Activated CD8-positive, alpha-beta memory T cell treated with anti-CD3 and anti-CD28 coated beads, Interleukin-2, amount 10 ng/mL, durations not matched to agents 7 days and 5 days (primary cell): ENCODE measurements around the gene KLHL11. TPM values are rescaled to one million over a fixed set of nuclear protein-coding genes. Genes with fewer than 3 reads are reported as not detected.
"Not testable (repeated sequence)": the region's sequence is repeated elsewhere in the genome, so short reads cannot be mapped to it uniquely, and the experiment has no call there.

Experiments
- ATAC-seq: fragments of 150-1000 bp; cut with Tn5 transposase; one replicate; pipeline ENCODE4 v1.10.0; 2021; ENCODE audit warnings: moderate library complexity
- CTCF ChIA-PET: fragments of 350-600 bp; sonication (Branson Sonifier 250); formaldehyde crosslinking; loops from one replicate; lab custom pipeline; 2021; ENCODE audit warnings: antibody characterized with exemption; lab: Charles Lee
- DNase-seq: peaks from one replicate; pipeline ENCODE4 v3.0.0-alpha.2; 2020
- H3K27ac Mint-ChIP-seq: one replicate; pipeline ENCODE4 v1.8.0; 2021; ENCODE audit warnings: mild to moderate bottlenecking, mixed read lengths
- H3K27me3 Mint-ChIP-seq: one replicate; pipeline ENCODE4 v1.8.0; 2021; ENCODE audit warnings: mixed read lengths
- H3K36me3 Mint-ChIP-seq: one replicate; pipeline ENCODE4 v1.8.0; 2021; ENCODE audit warnings: mild to moderate bottlenecking, mixed read lengths
- H3K4me1 Mint-ChIP-seq: one replicate; pipeline ENCODE4 v1.8.0; 2021; ENCODE audit warnings: mixed read lengths
- H3K4me3 Mint-ChIP-seq: one replicate; pipeline ENCODE4 v1.8.0; 2021; ENCODE audit warnings: mild to moderate bottlenecking, moderate library complexity, mixed read lengths
- H3K9me3 Mint-ChIP-seq: one replicate; pipeline ENCODE4 v1.8.0; 2022; ENCODE audit warnings: low read depth, mixed read lengths
- total RNA-seq, 2 experiments: library from RNA; stranded (reverse); gene quantifications; one replicate each; pipeline ENCODE4 v1.2.3, GENCODE V29; 2021

The KLHL11 gene
- total RNA-seq, 2 experiments from 2014 or later, result 14.4 to 16.4 TPM

DNA sequence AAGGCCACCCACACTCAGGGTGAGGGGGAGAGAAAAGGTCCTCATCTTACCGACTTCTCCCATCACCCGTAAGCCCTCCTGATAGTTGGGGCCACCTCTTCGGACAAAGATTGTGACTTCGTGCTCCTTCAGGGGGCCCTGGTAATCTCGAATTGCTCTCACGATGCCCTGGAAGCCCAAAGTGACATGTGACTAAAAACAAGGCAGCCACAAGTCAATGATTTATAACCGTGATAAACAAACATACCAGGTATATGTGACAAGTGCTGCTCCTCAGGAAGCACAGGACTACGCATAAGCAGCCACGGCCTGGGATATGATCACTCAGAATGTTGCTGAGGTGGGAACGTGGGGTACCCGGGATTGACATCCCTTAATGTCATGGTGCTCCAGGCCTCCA is 36.4 kb upstream of the KLHL11 start:
- ATAC-seq (no peak), DNase-seq (no peak)
- no peaks in the 10 kb centered on the region for H3K9me3 Mint-ChIP-seq
- CTCF ChIA-PET, result no interaction called here
- H3K36me3 Mint-ChIP-seq, result peaks cover 43% of the 10 kb centered on the region
- H3K27me3 Mint-ChIP-seq, result no peaks in the 10 kb centered on the region
- H3K4me1 Mint-ChIP-seq, result no peaks in the 10 kb centered on the region
- H3K27ac Mint-ChIP-seq, result no peak overlapping the region
- H3K4me3 Mint-ChIP-seq, result no peak overlapping the region

- no peaks in the 10 kb centered on the region for H3K9me3 Mint-ChIP-seq
- H3K27ac Mint-ChIP-seq, result no peak overlapping the region
- no peak overlapping the region for H3K4me3 Mint-ChIP-seq
- H3K36me3 Mint-ChIP-seq, result peaks cover 51% of the 10 kb centered on the region
- DNase-seq (no peak), ATAC-seq (no peak)
- no peaks in the 10 kb centered on the region for H3K27me3 Mint-ChIP-seq
- H3K4me1 Mint-ChIP-seq, result no peaks in the 10 kb centered on the region
- CTCF ChIA-PET, result no interaction called here
Observed at GRCh38 chr17:41896726-41897125, 31.5 kb upstream of the KLHL11 start.

GRCh38 chr17:41895617-41896016 is 30.4 kb upstream of the KLHL11 start:
- no peaks in the 10 kb centered on the region for H3K9me3 Mint-ChIP-seq
- ATAC-seq, result no peak
- H3K27me3 Mint-ChIP-seq, result no peaks in the 10 kb centered on the region
- CTCF ChIA-PET, result interaction anchor here (1.6 kb wide), 1 partner anchor 13 kb away, joined by 3 read pairs; no protein-coding TSS in a partner anchor
- DNase-seq, result no peak
- no peaks in the 10 kb centered on the region for H3K4me1 Mint-ChIP-seq
- H3K27ac Mint-ChIP-seq, result no peak overlapping the region
- H3K4me3 Mint-ChIP-seq, result no peak overlapping the region
- H3K36me3 Mint-ChIP-seq, result peaks cover 45% of the 10 kb centered on the region

DNA sequence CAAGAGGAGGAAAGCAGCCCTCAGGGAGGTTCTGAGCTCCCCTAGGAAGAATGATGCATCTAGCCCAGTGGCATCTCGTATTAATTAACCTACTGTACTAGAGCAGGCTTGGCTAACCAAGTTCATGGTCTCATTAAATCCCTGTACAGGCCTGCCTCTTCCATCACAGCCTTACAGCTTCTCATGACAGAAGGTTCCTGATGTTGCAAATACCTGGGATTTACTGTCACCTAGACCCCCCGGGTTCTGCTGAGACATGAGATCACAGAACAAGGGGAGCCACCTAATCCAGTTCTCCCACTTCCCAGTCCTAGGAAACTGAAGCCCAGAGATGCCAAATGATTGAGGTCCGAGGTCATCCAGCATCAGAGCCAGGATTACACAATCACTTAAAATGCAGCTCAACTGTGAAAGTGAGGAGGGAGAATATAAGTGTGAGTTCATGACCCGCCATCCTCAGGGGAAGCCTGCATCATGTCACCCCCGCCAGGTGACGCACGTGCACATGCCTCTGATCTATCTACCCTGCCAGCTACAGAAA is 29.6 kb upstream of the KLHL11 start:
- no peak for ATAC-seq
- H3K9me3 Mint-ChIP-seq, result no peaks in the 10 kb centered on the region
- CTCF ChIA-PET, result interaction anchor here (1.6 kb wide), 1 partner anchor 13 kb away, joined by 3 read pairs; no protein-coding TSS in a partner anchor

GRCh38 chr17:41893384-41893783 is 28.2 kb upstream of the KLHL11 start:
- no peak for ATAC-seq
- CTCF ChIA-PET, result interaction anchor here (1.0 kb wide), 1 partner anchor 156 kb away, joined by 4 read pairs; no protein-coding TSS in a partner anchor
- Mint-ChIP-seq H3K9me3 (no peaks in the 10 kb centered on the region), H3K36me3 (peaks cover 39% of the 10 kb centered on the region), H3K27me3 (no peaks in the 10 kb centered on the region), H3K4me1 (no peaks in the 10 kb centered on the region), H3K27ac (no peak overlapping the region), H3K4me3 (no peak overlapping the region)
- DNase-seq, result no peak

More for the DNA sequence above, 29.6 kb upstream of the KLHL11 start:
- no peaks in the 10 kb centered on the region for H3K27me3 Mint-ChIP-seq
- no peak for DNase-seq
- H3K27ac Mint-ChIP-seq, result no peak overlapping the region
- H3K36me3 Mint-ChIP-seq, result peaks cover 44% of the 10 kb centered on the region
- no peak overlapping the region for H3K4me3 Mint-ChIP-seq
- H3K4me1 Mint-ChIP-seq, result no peaks in the 10 kb centered on the region

GRCh38 chr17:41892021-41892376 is 26.8 kb upstream of the KLHL11 start:
- Mint-ChIP-seq H3K9me3 (no peaks in the 10 kb centered on the region), H3K27ac (no peak overlapping the region), H3K36me3 (peaks cover 41% of the 10 kb centered on the region), H3K27me3 (no peaks in the 10 kb centered on the region), H3K4me3 (no peak overlapping the region), H3K4me1 (no peaks in the 10 kb centered on the region)
- DNase-seq (no peak), ATAC-seq (no peak)
- CTCF ChIA-PET, result interaction anchor here (1.4 kb wide), 1 partner anchor 26 kb away, joined by 4 read pairs; the partner anchor contains the start of gene ACLY

DNA sequence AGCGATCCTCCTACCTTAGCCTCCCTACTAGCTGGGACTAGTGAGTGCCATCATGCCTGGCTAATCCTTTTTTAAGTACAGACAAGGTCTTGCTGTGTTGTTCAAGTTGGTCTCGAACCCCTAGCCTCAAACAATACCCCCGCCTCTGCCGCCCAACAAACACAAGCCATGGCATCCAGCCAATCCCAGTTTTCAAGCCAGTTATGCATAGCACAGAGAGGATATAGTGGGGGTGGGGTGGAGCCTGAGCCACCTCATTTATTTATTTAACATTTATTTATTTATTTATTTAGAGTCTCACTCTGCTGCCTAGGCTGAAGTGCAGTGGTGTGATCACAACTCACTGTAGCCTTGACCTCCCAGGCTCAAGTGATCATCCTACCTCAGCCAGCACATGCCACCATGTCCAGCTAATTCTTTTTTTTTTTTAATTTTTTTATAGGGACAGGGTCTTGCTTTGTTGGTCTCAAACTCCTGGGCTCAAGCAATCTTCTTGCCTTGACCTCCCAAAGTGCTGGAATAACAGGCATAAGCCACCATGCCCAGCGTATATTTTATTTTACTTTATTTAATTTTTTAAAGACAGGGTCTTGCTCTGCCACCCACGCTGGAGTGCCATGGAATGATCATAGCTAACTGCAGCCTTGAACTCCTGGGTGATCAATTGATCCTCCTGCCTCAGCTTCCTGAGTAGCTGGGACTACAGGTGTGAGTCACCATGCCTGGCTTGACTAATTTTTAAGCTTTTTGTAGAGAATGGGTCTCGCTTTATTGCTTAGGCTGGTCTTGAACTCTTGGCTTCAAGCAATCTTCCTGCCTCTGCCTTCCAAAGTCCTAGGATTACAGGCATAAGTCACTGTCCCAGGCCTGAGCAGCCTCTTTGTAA is 26.2 kb upstream of the KLHL11 start:
- no peaks in the 10 kb centered on the region for H3K4me1 Mint-ChIP-seq

GRCh38 chr17:41888332-41888965 is 23.2 kb upstream of the KLHL11 start:
- Mint-ChIP-seq H3K9me3 (no peaks in the 10 kb centered on the region), H3K36me3 (peaks cover 46% of the 10 kb centered on the region), H3K27ac (no peak overlapping the region), H3K4me1 (no peaks in the 10 kb centered on the region), H3K27me3 (no peaks in the 10 kb centered on the region), H3K4me3 (no peak overlapping the region)
- CTCF ChIA-PET, result no interaction called here
- no peak for ATAC-seq
- DNase-seq, result no peak

More for the DNA sequence above, 26.2 kb upstream of the KLHL11 start:
- no peak overlapping the region for H3K4me3 Mint-ChIP-seq
- ATAC-seq (no peak), DNase-seq (no peak)
- H3K27me3 Mint-ChIP-seq, result no peaks in the 10 kb centered on the region
- CTCF ChIA-PET, result interaction anchor here (1.4 kb wide), 1 partner anchor 27 kb away, joined by 4 read pairs; the partner anchor contains the start of gene ACLY
- no peak overlapping the region for H3K27ac Mint-ChIP-seq
- H3K36me3 Mint-ChIP-seq, result peaks cover 38% of the 10 kb centered on the region
- H3K9me3 Mint-ChIP-seq, result no peaks in the 10 kb centered on the region

GRCh38 chr17:41885733-41886132 is 20.5 kb upstream of the KLHL11 start:
- CTCF ChIA-PET, result interaction anchor here (1.4 kb wide), 1 partner anchor 74 kb away, joined by 3 read pairs; no protein-coding TSS in a partner anchor
- Mint-ChIP-seq H3K27me3 (no peaks in the 10 kb centered on the region), H3K9me3 (no peaks in the 10 kb centered on the region), H3K4me3 (no peak overlapping the region), H3K4me1 (no peaks in the 10 kb centered on the region), H3K27ac (no peak overlapping the region), H3K36me3 (peaks cover 47% of the 10 kb centered on the region)
- no peak for ATAC-seq
- DNase-seq, result no peak

GRCh38 chr17:41882756-41883155 is 17.5 kb upstream of the KLHL11 start:
- CTCF ChIA-PET, result interaction anchor here (1.4 kb wide), 2 partner anchors 12 to 19 kb away, joined by 3 read pairs; no protein-coding TSS in a partner anchor
- H3K27ac Mint-ChIP-seq, result no peak overlapping the region

GRCh38 chr17:41880130-41880529 is 14.9 kb upstream of the KLHL11 start:
- DNase-seq (no peak), ATAC-seq (no peak)
- Mint-ChIP-seq H3K27me3 (no peaks in the 10 kb centered on the region), H3K36me3 (peaks cover 47% of the 10 kb centered on the region), H3K4me1 (no peaks in the 10 kb centered on the region), H3K9me3 (no peaks in the 10 kb centered on the region), H3K4me3 (no peak overlapping the region), H3K27ac (no peak overlapping the region)
- CTCF ChIA-PET, result interaction anchor here (0.7 kb wide), 1 partner anchor 35 kb away, joined by 3 read pairs; no protein-coding TSS in a partner anchor

More at GRCh38 chr17:41882756-41883155, 17.5 kb upstream of the KLHL11 start:
- H3K4me1 Mint-ChIP-seq, result no peaks in the 10 kb centered on the region
- DNase-seq (no peak), ATAC-seq (no peak)
- H3K9me3 Mint-ChIP-seq, result no peaks in the 10 kb centered on the region
- H3K4me3 Mint-ChIP-seq, result no peak overlapping the region
- peaks cover 55% of the 10 kb centered on the region for H3K36me3 Mint-ChIP-seq
- H3K27me3 Mint-ChIP-seq, result no peaks in the 10 kb centered on the region

- not testable (repeated sequence) for H3K9me3 Mint-ChIP-seq, H3K4me3 Mint-ChIP-seq, DNase-seq, H3K27me3 Mint-ChIP-seq, H3K4me1 Mint-ChIP-seq, ATAC-seq, H3K27ac Mint-ChIP-seq
- H3K36me3 Mint-ChIP-seq, result peaks cover 63% of the 10 kb centered on the region
- CTCF ChIA-PET, result interaction anchor here (1.1 to 2.6 kb wide), 2 partner anchors 9 to 10 kb away, joined by 3 to 7 read pairs; partner anchors contain the start of gene KLHL11
Observed at GRCh38 chr17:41874293-41874670, 9.1 kb upstream of the KLHL11 start.
